DLD1 (cell line): ENCODE measurements around the gene IDUA.
"Not testable (repeated sequence)": the region's sequence is repeated elsewhere in the genome, so short reads cannot be mapped to it uniquely, and the experiment has no call there.

Source experiments
- in situ Hi-C: cut with HindIII; loops from 2 replicates; pipeline ENCODE4 v1.10.0; 2017; ENCODE audit warnings: low sequenced_read_pairs

Gene IDUA

DNA sequence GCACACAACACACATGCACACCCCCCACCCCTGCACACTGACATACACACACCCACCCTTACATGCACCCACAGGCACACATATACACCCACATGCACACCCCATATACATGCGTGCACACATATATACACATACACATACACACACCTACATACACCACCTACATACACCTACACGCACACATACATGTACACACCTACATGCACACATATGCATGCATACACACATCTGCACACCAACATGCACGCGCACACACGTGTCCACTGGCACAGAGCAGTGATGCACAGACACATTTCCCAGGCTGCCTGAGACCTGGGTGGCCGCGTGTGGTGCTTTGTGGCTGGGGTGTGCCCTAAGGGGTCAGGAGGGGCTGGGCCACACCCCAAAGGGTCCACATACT lies 56.3 kb downstream of the IDUA start:
- in situ Hi-C loops, result no loop called here

DNA sequence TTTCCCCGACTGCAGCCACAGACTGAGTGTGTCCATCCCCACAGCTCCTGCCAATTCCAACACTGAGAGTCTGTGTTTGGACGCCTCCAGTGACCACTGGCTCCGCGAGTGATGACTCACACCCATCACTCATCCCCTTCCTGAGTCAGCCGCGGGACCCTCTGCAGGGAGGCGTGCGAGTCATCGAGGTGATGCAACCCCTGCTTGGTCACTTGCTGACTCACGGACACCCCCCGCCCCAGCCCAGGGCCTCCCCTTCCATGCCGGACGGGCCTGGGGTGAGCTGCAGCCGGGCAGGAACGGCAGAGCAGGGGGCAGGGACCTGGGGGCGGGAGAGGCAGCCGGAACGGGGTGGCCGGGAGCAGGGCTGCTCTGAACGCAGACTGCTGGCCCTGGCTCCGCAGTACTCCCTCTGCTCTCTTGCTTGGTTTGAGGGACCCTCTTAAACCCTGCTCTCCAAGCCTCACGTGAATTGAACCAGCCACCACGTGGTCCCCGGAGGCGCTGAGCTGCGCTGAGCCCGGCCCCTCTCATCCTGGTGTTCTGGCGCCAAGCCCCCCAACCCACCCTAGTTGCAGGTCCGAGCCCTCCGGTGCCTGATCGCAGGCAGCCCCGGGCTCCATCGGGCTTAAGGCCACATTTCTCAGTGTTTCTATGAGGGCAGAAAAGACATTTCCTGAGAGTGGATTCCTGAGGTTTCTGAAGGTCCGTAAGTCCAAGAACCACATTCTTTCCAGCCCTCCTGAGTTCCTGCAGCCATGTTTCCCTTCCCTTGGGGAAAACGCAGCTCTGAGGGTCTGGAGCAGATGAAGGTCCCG lies 57.0 kb downstream of the IDUA start:
- in situ Hi-C loops, result no loop called here

DNA sequence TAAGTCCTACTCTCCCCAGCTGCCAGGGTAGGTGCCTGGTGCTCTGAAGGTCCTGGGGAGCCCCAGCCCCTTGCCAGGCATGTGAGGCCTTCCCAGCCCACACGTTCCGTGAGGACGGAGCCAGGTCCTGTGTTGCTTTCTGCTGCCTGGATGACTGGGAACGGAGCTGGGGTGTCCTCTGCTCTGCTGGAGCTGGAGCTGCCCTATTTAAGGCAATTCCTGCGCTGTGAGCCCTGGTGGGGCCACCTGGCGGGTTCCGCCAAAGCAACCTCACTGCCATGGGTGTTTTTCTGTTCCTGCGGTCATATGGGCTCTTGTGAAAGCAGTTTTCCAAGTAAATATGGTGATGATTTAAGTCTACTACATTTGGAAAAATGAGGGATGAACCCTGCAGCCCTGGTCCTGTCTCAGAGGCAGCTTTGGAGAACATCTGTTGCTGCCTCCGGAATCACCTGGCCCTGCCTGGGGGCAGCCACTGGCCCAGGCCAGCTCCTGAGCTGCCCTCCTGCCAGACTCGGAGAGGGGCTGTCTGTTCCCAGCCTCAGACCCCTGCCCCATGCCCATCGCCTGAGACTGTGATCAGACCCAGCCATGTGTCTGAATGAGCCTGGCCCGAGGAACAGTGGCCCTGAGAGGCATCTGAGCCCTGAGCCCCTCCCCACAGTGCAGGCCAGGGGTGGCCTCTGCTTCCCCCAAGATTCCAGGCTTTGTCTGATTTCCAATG lies 57.8 kb downstream of the IDUA start:
- in situ Hi-C loops, result no loop called here

DNA sequence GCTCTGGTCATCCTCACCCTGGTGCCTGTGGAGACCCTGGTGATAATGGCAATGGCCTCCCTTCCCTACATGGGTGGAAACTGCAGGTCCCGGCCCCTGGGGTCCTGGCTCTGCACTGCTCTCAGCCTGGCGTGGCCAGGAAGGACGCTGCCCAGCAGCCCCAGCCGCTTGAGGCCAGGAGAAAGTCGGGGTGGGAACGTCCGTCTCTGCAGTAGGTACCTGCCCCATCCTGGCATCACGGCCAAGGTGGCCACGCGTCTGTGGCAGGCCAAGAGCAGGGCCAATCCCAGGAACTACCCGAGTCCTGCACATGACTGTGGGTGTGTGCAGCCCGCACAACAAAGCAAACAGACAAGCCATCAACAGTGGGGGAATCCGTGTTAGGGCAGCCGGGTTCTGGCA lies 58.4 kb downstream of the IDUA start:
- in situ Hi-C loops, result no loop called here

DNA sequence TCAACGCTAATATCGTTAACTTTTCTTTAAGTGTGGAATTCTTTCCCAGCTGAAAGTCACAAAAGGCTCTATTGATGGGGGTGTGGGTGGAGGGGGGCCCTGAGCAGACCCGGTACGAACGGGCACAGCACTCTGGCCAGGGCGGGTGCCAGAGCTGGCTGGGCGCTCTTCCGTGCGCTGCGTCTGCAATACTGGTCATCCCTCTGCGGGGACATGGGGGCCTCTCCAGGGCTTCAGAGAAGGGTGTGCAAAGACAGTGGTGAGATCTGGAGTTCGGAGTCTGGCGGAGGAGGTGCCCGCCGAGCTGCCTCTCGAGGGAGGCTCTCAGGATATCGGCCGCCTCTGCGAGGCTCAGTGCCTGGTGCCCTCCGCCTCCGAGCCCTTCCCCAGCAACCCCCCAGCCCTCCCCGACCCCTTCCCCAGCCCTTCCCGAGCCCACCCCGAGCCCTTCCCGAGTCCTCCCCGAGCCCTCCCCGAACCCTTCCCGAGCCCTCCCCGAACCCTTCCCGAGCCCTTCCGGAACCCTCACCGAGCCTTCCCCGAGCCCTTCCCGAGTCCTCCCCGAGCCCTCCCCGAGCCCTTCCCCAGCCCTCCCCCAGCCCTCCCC lies 58.9 kb downstream of the IDUA start:
- in situ Hi-C loops, result no loop called here

DNA sequence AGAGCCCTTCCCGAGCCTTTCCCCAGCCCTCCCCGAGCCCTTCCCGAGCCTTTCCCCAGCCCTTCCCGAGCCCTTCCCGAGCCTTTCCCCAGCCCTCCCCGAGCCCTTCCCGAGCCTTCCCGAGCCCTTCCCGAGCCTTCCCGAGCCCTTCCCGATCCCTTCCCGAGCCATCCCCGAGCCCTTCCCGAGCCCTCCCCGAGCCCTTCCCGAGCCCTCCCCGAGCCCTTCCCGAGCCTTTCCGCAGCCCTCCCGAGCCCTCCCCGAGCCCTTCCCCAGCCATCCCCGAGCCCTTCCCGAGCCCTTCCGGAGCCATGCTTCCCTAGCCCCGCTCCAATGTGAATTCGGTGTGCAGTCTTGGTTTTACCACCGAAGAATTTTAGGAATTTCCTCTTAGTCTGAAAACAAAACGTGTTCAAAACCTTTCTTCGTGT lies 59.8 kb downstream of the IDUA start:
- in situ Hi-C loops, result not testable (repeated sequence)

DNA sequence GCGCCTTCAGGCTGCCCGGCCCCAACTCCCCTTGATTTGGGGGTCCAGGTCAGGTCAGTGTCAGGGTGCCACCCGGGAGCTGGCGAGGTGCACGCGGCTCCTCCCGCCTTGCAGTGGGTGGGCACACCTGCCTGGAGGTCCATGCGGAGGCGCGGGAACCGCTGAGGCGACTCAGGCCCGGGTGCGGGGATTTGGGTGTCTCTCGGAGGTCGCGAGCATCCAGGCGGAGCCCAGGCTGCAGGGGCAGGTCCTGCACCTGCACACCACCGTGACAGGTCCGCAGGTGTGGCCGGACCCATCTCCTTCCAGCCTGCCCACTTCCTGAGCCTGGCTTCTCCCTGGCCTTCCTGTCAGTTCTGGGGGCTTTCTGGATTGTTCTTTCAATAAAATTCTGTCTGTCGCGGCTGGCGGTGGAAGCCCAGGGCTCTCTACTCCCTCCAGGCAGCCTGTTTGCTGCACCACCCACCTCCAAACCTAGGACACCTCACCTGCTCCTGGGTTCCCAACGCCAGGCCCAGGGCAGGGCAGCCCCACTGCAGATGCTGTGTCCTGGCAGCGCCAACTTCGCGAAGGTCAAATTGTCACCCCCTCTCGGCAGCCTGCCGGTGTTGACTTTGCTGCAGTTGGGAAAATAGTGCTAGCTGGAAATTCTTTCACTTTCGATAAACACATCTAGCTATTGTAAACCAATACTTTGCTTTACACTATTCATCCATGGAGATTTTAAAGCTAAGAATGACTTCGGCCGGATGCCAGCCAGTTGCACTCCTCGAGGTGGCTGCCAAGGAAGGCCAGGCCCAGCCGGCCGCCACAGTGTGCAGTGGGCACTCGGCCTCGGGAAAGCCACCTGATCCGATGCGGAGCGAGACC lies 60.5 kb downstream of the IDUA start:
- in situ Hi-C loops, result no loop called here

DNA sequence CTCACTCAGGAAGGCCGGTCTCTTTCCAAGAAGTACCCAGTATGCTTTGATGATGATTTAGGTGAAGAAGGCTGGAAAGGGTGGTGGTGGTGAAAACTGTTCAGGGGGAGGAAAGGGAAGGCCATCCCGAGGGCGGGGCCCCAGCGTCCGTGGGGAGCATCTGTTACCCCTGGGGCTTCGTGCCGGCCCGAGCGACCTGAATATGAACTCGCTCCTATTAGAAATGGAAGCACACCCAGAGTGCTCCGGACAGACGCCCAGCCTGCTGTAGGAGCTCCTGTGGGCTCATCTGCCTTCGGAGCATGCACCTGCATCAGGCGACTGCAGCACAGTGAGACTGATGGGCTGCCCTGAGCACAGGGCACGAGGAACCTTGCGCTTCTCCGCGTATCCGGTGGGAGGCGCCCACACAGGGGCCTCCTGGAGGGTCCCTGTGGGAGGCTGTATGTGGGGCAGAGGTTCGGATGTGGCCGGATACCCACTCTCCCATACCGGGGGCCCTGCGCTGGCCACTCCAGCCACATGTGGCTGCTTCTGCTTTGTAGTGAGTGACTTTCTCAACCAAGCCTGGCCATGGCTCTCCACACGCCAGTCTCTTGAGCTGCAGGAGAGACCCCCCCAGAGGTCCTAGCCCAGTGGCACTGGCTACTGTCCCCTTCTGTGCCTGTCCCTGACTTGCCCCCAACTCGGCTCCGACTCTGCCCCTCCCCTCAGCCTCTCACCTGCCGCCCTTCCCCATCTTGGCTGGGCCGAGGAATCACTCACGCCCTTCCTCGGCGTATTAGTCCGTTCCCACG lies 61.3 kb downstream of the IDUA start:
- in situ Hi-C loops, result no loop called here

DNA sequence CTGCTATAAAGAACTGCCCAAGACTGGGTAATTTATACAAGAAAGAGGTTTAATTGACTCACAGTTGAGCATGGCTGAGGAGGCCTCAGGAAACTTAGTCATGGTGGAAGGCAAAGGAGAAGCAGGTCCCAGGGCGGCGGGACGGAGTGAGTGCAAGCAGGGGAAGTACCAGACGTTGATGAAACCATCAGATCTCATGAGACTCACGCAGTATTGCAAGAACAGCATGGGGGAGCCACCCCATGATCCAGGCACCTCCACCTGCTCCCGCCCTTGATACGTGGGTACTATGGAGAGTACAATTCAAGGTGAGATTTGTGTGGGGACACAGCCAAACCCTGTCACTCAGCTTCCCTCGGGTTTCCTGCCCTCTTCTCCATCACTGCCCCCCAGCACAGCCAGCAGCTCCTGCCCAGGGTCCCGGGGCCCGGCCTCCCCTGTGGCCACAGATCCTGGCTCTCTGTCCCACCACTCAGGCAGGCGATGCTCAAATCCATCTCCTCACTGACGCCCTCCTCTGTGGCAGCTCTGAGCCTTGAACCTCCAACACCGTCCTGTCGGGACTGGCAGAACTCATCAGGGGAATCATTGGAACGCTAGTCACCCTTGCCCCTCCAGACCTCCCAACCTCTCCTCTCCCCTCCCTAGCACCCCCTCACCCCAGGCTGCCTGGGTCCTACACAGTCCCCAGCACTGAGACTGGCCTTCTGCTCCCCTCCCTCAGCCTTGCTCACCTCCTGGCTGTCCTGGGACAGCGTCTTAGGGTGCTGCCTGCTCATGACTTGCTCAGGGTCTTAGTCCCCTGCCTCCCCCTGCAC lies 62.1 kb downstream of the IDUA start:
- in situ Hi-C loops, result no loop called here

DNA sequence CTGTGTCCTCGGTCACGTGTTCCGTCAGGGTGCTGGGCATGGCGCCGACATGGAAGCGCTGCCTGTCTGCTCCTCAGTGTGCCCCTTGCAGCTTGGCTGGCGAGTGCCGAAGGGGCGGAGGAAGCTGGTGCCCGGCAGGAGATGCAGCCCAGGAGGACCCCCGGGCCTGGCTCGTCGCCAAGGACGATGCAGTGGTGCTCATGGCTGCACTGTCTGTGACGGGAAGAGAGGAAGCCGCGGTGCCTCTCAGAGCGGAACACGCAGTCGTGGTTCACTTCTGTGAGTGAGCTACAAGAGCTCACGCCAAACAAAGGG lies 62.7 kb downstream of the IDUA start:
- in situ Hi-C loops, result no loop called here

DNA sequence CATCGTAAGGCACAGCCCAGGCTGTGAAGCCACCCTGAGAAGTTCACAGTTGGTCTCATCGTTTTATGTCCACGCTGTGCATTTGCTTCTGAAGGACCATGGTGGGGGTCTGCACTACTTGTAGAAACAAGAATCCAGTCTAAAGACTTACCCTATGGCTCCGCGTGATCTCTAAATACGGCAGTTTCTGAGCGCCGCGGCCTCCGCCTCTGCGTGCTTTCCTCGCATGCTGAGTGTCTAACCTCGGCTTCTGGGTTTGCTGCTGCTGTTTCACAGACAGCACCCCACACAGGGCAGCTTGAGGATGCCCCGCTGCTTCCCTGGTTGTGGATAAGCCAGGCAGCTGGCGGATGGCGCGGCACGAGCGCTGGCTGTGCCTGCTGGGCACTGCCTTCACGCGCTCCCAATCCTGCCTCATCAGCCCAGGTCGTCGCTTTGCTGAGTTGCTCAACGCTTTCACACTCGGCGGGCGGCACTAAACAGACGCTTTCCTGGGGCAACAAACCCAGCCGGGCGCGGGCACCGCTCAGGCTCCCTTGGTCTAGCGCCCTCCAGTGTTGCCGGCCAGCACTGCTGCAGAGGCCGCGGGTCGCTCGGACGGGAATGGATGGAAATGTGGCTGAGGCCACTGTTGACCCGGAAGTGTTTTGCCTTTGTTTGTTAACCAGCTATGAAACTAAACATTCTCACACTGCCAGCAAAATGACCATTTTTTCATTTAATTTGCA lies 63.8 kb downstream of the IDUA start:
- in situ Hi-C loops, result loop anchor here (10.0 kb wide), 1 partner anchor 76 kb away; the partner anchor contains the start of gene DGKQ

DNA sequence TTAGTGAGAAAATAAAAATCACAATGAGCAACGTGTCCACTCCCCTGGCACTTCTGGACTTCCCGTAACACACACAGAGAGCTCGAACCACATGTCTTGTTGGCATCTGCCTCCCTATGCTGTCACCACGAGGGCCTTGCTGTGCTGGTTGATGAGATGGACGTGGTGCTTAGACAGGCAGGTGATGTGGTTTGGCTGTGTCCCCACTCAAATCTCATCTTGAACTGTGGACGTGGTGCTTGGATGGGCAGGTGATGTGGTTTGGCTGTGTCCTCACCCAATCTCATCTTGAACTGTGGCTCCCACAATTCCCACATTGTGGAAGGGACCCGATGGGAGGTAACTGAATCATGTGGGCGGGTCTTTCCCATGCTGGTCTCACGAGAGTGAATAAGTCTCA lies 64.6 kb downstream of the IDUA start:
- in situ Hi-C loops, result loop anchor here (10.0 kb wide), 1 partner anchor 77 kb away; the partner anchor contains the start of gene DGKQ

DNA sequence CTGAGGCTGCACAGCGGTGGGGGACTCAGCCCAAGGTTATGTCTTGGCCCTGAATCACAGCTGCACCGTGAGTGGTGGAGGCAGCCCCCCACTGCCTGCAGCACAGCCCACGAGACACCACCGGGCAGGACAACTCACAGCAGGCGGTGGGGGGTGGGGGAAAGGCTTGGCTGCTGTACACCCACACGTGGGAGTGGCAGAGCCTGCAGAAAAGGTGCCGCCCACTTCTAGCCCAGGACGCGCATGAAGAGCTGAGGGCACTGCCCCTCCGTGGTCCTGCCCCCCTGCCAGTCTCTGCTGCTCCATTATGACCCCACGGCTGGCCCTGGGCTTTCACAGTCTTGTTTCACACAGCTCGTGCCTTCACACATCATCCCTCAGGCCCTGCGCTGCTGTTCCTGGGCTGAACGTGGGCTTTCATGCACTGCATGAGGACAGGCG lies 65.4 kb downstream of the IDUA start:
- in situ Hi-C loops, result loop anchor here (10.0 kb wide), 1 partner anchor 77 kb away; the partner anchor contains the start of gene DGKQ

DNA sequence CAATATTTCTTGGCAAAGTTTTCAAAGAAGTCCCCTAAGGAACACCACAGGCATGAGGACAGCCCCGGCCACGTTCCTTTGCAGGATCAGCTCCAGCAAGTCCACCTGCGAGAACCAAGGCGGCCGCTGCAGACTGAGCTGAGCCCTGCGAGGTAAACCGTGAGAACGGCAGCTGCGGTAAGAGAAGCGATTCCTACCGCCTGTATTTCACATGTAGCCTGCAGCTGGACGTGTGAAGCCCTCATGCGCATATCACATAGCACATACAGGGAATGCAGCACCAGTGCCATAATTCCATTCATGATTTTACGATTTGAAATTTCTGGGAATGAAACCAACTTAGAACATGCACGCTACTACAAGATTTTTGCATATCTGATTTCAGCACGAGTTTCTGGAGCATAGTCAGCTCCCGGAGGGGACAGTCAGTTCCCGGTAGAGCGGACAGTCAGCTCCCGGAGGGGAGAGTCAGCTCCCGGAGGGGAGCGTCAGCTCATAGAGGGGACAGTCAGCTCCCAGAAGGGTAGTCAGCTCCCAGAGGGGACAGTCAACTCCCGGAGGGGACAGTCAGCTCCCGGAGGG lies 66.3 kb downstream of the IDUA start:
- in situ Hi-C loops, result loop anchor here (10.0 kb wide), 1 partner anchor 78 kb away; the partner anchor contains the start of gene DGKQ

DNA sequence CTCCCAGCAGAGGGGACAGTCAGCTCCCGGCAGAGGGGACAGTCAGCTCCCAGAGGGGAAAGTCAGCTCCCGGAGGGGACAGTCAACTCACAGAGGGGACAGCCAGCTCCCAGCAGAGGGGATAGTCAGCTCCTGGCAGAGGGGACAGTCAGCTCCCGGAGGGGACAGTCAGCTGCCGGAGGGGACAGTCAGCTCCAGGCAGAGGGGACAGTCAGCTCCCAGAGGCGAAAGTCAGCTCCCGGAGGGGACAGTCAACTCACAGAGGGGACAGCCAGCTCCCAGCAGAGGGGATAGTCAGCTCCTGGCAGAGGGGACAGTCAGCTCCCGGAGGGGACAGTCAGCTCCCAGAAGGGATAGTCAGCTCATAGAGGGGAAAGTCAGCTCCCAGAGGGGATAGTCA lies 67.0 kb downstream of the IDUA start:
- in situ Hi-C loops, result loop anchor here (10.0 kb wide), 1 partner anchor 79 kb away; the partner anchor contains the start of gene DGKQ
